ENCODE measurements around the gene MCU. TPM values are rescaled to one million over a fixed set of nuclear protein-coding genes. Genes with fewer than 3 reads are reported as not detected.
"Not testable (repeated sequence)": the region's sequence is repeated elsewhere in the genome, so short reads cannot be mapped to it uniquely, and the experiment has no call there.

Gene MCU
- total and polyA plus RNA-seq, 10 of the 15 experiments (the other 5 are each of a cell fraction or from before 2014, with no cell fraction given) = 5.1 to 49.1 (median 17.9) TPM

DNA sequence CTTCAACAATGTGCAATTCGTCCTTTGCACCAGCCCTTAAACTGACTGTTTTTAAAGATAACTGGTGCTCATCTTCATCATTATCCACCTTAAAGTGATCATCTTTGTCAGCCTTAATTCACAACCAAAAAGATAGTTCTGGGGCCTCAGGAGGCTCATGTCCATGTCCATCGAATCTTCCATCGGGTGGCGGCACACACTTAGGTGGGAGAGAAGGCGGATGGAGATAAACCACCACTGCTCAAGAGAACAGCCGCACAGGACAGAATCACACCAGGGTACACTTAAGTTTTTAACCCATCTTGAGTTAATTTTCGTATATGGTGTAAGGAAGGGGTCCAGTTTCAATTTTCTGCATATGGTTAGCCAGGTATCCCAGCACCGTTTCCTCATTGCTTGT is 226.4 kb downstream of the MCU start (continued):
- TF ChIP-seq, protein P1, sequence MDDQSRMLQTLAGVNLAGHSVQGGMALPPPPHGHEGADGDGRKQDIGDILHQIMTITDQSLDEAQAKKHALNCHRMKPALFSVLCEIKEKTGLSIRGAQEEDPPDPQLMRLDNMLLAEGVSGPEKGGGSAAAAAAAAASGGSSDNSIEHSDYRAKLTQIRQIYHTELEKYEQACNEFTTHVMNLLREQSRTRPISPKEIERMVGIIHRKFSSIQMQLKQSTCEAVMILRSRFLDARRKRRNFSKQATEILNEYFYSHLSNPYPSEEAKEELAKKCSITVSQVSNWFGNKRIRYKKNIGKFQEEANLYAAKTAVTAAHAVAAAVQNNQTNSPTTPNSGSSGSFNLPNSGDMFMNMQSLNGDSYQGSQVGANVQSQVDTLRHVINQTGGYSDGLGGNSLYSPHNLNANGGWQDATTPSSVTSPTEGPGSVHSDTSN (IDR thresholded peaks at IDR 0.05; ENCODE audit: insufficient replicate concordance, low read depth, low read length) = no peak
- TF ChIP-seq, protein P2, sequence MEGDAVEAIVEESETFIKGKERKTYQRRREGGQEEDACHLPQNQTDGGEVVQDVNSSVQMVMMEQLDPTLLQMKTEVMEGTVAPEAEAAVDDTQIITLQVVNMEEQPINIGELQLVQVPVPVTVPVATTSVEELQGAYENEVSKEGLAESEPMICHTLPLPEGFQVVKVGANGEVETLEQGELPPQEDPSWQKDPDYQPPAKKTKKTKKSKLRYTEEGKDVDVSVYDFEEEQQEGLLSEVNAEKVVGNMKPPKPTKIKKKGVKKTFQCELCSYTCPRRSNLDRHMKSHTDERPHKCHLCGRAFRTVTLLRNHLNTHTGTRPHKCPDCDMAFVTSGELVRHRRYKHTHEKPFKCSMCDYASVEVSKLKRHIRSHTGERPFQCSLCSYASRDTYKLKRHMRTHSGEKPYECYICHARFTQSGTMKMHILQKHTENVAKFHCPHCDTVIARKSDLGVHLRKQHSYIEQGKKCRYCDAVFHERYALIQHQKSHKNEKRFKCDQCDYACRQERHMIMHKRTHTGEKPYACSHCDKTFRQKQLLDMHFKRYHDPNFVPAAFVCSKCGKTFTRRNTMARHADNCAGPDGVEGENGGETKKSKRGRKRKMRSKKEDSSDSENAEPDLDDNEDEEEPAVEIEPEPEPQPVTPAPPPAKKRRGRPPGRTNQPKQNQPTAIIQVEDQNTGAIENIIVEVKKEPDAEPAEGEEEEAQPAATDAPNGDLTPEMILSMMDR (IDR thresholded peaks at IDR 0.05 in 2 of 3, conservative IDR thresholded peaks at IDR 0.05 in 1 of 3; ENCODE audit: control insufficient read depth in 2 of 3, extremely low read depth in 1 of 3, insufficient read depth in 1 of 3, low read depth in 3 of 3, low read length in 3 of 3) = no peak
- TF ChIP-seq ETV6 (conservative IDR thresholded peaks at IDR 0.05 in 1 of 2, IDR thresholded peaks at IDR 0.05 in 1 of 2; ENCODE audit: borderline replicate concordance in 1 of 2, low read depth in 1 of 2) = no peak

DNA sequence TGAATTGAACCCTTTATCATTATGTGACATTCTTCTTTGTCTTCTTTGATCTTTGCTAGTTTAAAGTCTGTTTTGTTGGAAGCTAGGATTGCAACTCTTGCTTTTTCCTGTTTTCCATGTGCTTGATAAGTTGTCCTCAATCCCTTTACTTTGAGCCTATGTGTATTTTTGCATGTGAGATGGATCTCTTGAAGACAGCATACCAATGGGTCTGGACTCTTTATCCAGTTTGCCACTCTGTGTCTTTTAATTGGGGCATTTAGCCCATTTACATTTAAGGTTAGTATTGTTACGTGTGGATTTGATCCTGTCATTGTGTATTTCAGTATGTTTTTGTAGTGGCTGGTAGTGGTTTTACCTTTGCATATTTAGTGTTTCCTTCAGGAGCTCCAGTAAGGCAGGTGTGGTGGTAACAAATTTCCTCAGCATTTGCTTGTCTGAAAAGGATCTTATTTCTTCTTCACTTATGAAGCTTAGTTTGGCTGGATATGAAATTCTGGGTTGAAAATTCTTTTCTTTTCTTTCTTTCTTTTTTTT is 229.3 kb downstream of the MCU start:
- H3K27me3 ChIP-seq (replicated peaks in 1 of 2; ENCODE audit: control insufficient read depth in 2 of 2, insufficient read depth in 2 of 2, low read length in 1 of 2); H3K4me3 ChIP-seq; ATAC-seq; intact Hi-C loops (cut with micrococcal nuclease; ENCODE audit: unreplicated experiment); BruUV-seq (replicated peaks); H3K4me2 ChIP-seq (ENCODE audit: control insufficient read depth, insufficient read depth); in situ Hi-C loops (cut with MboI); H3K36me3 ChIP-seq (ENCODE audit: control insufficient read depth in 2 of 2, insufficient read depth in 2 of 2, low read length in 1 of 2); RAD21 ChIA-PET (ENCODE audit: unreplicated experiment); FAIRE-seq; POLR2A ChIA-PET; H2AFZ ChIP-seq (ENCODE audit: control insufficient read depth, low read depth, low read length); H3K9me3 ChIP-seq (replicated peaks; ENCODE audit: control insufficient read depth, insufficient read depth, low read length); H3K4me1 ChIP-seq (ENCODE audit: control insufficient read depth, insufficient read depth, low read length); DNase-seq (ENCODE audit: low read depth, low spot score); H4K20me1 ChIP-seq (ENCODE audit: control insufficient read depth, insufficient read depth); H3K79me2 ChIP-seq (ENCODE audit: control insufficient read depth, insufficient read depth, low read length); SMC1A ChIA-PET (ENCODE audit: uncharacterized antibody, unreplicated experiment); H3K27ac ChIP-seq (ENCODE audit: control insufficient read depth, insufficient read depth); H3K9ac ChIP-seq (ENCODE audit: control insufficient read depth, insufficient read depth, low read length): not testable (repeated sequence)
- CTCF ChIA-PET = interaction anchor here (0.6 to 1.6 kb wide), 3 partner anchors 11 to 237 kb away, joined by 3 to 6 read pairs (median 4); no protein-coding TSS in a partner anchor
- 56% methylated on average over 1 of the region's 1 CpG for WGBS (ENCODE audit: insufficient coverage, insufficient replicate concordance, low lambda C conversion rate, missing lambda C conversion rate)

Data from GM12878 (cell line).